GM23338 (cell line): ENCODE data around the gene PLIN4. TPM values are rescaled to one million over a fixed set of nuclear protein-coding genes. Genes with fewer than 3 reads are reported as not detected.

ENCODE experiments used
- ATAC-seq: fragments of 200-7000 bp; cut with Tn5 transposase; 3 replicates; pipeline ENCODE4 v1.9.1; 2020
- DNase-seq: peaks from one replicate; pipeline ENCODE4 v3.0.0-alpha.2; 2015; ENCODE audit warnings: low spot score
- H2AFZ ChIP-seq: fragments of 200-600 bp; sonication (generic); 2 replicates; pipeline ENCODE4 v1.8.0; 2016; ENCODE audit warnings: antibody characterized with exemption, mild to moderate bottlenecking, moderate library complexity
- H3F3A ChIP-seq: fragments of 200-600 bp; sonication (generic); replicated peaks from 2 replicates; pipeline ENCODE4 v1.8.0; 2017; ENCODE audit warnings: antibody characterized with exemption, mixed run types, low read depth
- H3K27ac ChIP-seq: fragments of 200-600 bp; sonication (generic); 2 replicates; pipeline ENCODE4 v1.6.1; 2016; ENCODE audit warnings: low read depth
- H3K27me3 ChIP-seq: fragments of 200-600 bp; sonication (generic); 2 replicates; pipeline ENCODE4 v1.8.0; 2016; ENCODE audit warnings: mild to moderate bottlenecking, mixed run types, moderate library complexity; ENCODE audit not compliant: insufficient read depth
- H3K36me3 ChIP-seq: fragments of 200-600 bp; sonication (generic); 2 replicates; pipeline ENCODE4 v1.8.0; 2016; ENCODE audit warnings: mild to moderate bottlenecking; ENCODE audit not compliant: insufficient read depth
- H3K4me1 ChIP-seq: fragments of 200-600 bp; sonication (generic); 2 replicates; pipeline ENCODE4 v1.8.0; 2016; ENCODE audit warnings: mild to moderate bottlenecking, moderate library complexity; ENCODE audit not compliant: insufficient read depth
- H3K4me2 ChIP-seq: fragments of 200-600 bp; sonication (generic); 2 replicates; pipeline ENCODE4 v1.7.1; 2017; ENCODE audit warnings: mixed run types
- H3K4me3 ChIP-seq: fragments of 200-600 bp; sonication (generic); 2 replicates; pipeline ENCODE4 v1.6.1; 2016; ENCODE audit warnings: mixed run types
- H3K79me2 ChIP-seq: fragments of 200-600 bp; sonication (generic); replicated peaks from 2 replicates; pipeline ENCODE4 v1.8.0; 2017; ENCODE audit warnings: mild to moderate bottlenecking; ENCODE audit not compliant: insufficient read depth
- H3K9me2 ChIP-seq: fragments of 200-600 bp; sonication (generic); 2 replicates; pipeline ENCODE4 v1.8.0; 2017; ENCODE audit not compliant: insufficient read depth
- H4K20me1 ChIP-seq: fragments of 200-600 bp; sonication (generic); replicated peaks from 2 replicates; pipeline ENCODE4 v1.8.0; 2017; ENCODE audit warnings: mild to moderate bottlenecking; ENCODE audit not compliant: insufficient read depth
- H3K27ac Mint-ChIP-seq: 2 replicates; pipeline ENCODE4 v1.8.0; 2020; ENCODE audit warnings: inconsistent platforms, mild to moderate bottlenecking, moderate library complexity, mixed read lengths
- H3K27me3 Mint-ChIP-seq: 3 replicates; pipeline ENCODE4 v1.8.0; 2022; ENCODE audit warnings: low read depth, mild to moderate bottlenecking, moderate library complexity, mixed read lengths, inconsistent platforms; ENCODE audit not compliant: insufficient read depth, poor library complexity
- H3K36me3 Mint-ChIP-seq: 3 replicates; pipeline ENCODE4 v1.8.0; 2021; ENCODE audit warnings: low read depth, mild to moderate bottlenecking, inconsistent platforms, moderate library complexity, mixed read lengths
- H3K4me1 Mint-ChIP-seq: 3 replicates; pipeline ENCODE4 v1.8.0; 2020; ENCODE audit warnings: mild to moderate bottlenecking, inconsistent platforms, mixed read lengths
- H3K4me3 Mint-ChIP-seq: 3 replicates; pipeline ENCODE4 v1.8.0; 2021; ENCODE audit warnings: moderate library complexity, mild to moderate bottlenecking, inconsistent platforms, mixed read lengths
- H3K9me3 Mint-ChIP-seq: 3 replicates; pipeline ENCODE4 v1.8.0; 2020; ENCODE audit warnings: moderate library complexity, mild to moderate bottlenecking, inconsistent platforms, mixed read lengths
- ETS1 ChIP-seq: IDR thresholded peaks from 2 replicates; pipeline ENCODE4 v1.6.1; 2016; ENCODE audit warnings: antibody characterized with exemption
- STAT1 ChIP-seq: IDR thresholded peaks from one replicate; pipeline ENCODE4 v1.6.1; 2016; ENCODE audit warnings: antibody characterized with exemption; ENCODE audit not compliant: unreplicated experiment
- ZNF462 ChIP-seq: fragments of 250-450 bp; sonication (Bioruptor Pico); IDR thresholded peaks from 2 replicates; pipeline ENCODE4 v1.5.0; 2020; ENCODE audit warnings: mild to moderate bottlenecking, moderate library complexity
- polyA plus RNA-seq: library from polyadenylated mRNA; unstranded; fragments of >200 nt; fragmentation: Nextera tagmentation; extraction: Ambion mirVana; gene quantifications from 2 replicates; pipeline ENCODE4 v1.2.1, GENCODE V29; 2016
- total RNA-seq: library from RNA; depleted of rRNA; stranded (reverse); fragments of >200 nt; shearing (Covaris generic); gene quantifications from 2 replicates; pipeline ENCODE4 v1.2.3, GENCODE V29; 2014

PLIN4 gene
- total and polyA plus RNA-seq, 2 experiments from 2014 or later: 0.19 to 0.59 TPM

GRCh38 chr19:4494691-4495064 lies 23.6 kb downstream of the PLIN4 start (continued):
- no peak for TF ChIP-seq ZNF462 (CRISPR knock-in tag)
- TF ChIP-seq STAT1: no peak
- TF ChIP-seq ETS1: no peak

GRCh38 chr19:4493929-4494690 lies 24.2 kb downstream of the PLIN4 start:
- DNase-seq (no peak), ATAC-seq (no peak)
- no peaks in the 10 kb centered on the region for H3K9me3 Mint-ChIP-seq
- Histone ChIP-seq H3K4me3 (no peak overlapping the region), H3K4me2 (no peak overlapping the region), H3K4me1 (no peaks in the 10 kb centered on the region), H3K79me2 (no peaks in the 10 kb centered on the region), H3K9me2 (no peaks in the 10 kb centered on the region), H2AFZ (no peak overlapping the region), H4K20me1 (no peaks in the 10 kb centered on the region; the same call in 1 of the 2 replicates), H3K36me3 (peaks cover 21% of the 10 kb centered on the region; the same call in 1 of the 2 replicates), H3K27ac (no peak overlapping the region), H3K27me3 (no peaks in the 10 kb centered on the region), H3F3A (0 out of 2 replicates have a peak, but pooled peaks cover 9% of the 10 kb centered on the region)
- H3K36me3 Mint-ChIP-seq: peaks cover 35% of the 10 kb centered on the region
- H3K4me1 Mint-ChIP-seq: no peaks in the 10 kb centered on the region
- no peaks in the 10 kb centered on the region for H3K27me3 Mint-ChIP-seq
- H3K27ac Mint-ChIP-seq: no peak overlapping the region
- no peak overlapping the region for H3K4me3 Mint-ChIP-seq
- no peak for TF ChIP-seq ZNF462 (CRISPR knock-in tag)
